Liver (tissue), 9 donors: Measurements from ENCODE around the gene FN1. TPM values are rescaled to one million over a fixed set of nuclear protein-coding genes. Genes with fewer than 3 reads are reported as not detected.

Experiments used
- DNase-seq: peaks from one replicate; pipeline ENCODE4 v3.0.0-alpha.2; 2017; ENCODE audit warnings: low spot score
- H3K27ac ChIP-seq, 2 donors: one replicate each; pipeline ENCODE4 v1.7.0; 2013; ENCODE audit warnings: inconsistent platforms in 2 of 2, low read length in 2 of 2, control low read depth in 1 of 2, low read depth in 1 of 2, mild to moderate bottlenecking in 1 of 2
- H3K27me3 ChIP-seq, 4 donors: one replicate each; pipeline versions ENCODE4 v1.6.1 to v1.7.0; 2013; ENCODE audit warnings: low read length in 3 of 4, inconsistent platforms in 1 of 4, mild to moderate bottlenecking in 1 of 4, moderate library complexity in 1 of 4; ENCODE audit not compliant: control insufficient read depth in 4 of 4, insufficient read depth in 4 of 4
- H3K36me3 ChIP-seq, 4 donors: one replicate each; pipeline versions ENCODE4 v1.6.1 to v1.7.0; 2013; ENCODE audit warnings: low read length in 3 of 4, mild to moderate bottlenecking in 3 of 4, low read depth in 1 of 4, moderate library complexity in 1 of 4; ENCODE audit not compliant: control insufficient read depth in 4 of 4, insufficient read depth in 3 of 4
- H3K4me1 ChIP-seq, 4 donors: one replicate each; pipeline versions ENCODE4 v1.6.1 to v1.7.0; 2013; ENCODE audit warnings: low read length in 3 of 4, mild to moderate bottlenecking in 3 of 4, moderate library complexity in 1 of 4; ENCODE audit not compliant: control insufficient read depth in 4 of 4, insufficient read depth in 4 of 4
- H3K4me3 ChIP-seq, 3 donors: one replicate each; pipeline versions ENCODE4 v1.6.1 to v1.7.0; 2013; ENCODE audit warnings: low read length in 3 of 3, control low read depth in 1 of 3, low read depth in 1 of 3, mild to moderate bottlenecking in 1 of 3
- H3K9ac ChIP-seq, 2 donors: one replicate each; pipeline ENCODE4 v1.7.0; 2013; ENCODE audit warnings: low read length in 2 of 2, mild to moderate bottlenecking in 2 of 2, moderate library complexity in 2 of 2, control low read depth in 1 of 2, low read depth in 1 of 2
- H3K9me3 ChIP-seq, 4 donors: one replicate each; pipeline versions ENCODE4 v1.6.1 to v1.7.0; 2013; ENCODE audit warnings: low read length in 3 of 4; ENCODE audit not compliant: control insufficient read depth in 4 of 4
- EGR1 ChIP-seq, 2 donors: IDR thresholded peaks; 2 replicates each; pipeline ENCODE4 v1.6.1; 2016 to 2018; ENCODE audit warnings: antibody characterized with exemption in 2 of 2, low read depth in 2 of 2
- FOXA1 ChIP-seq: IDR thresholded peaks from 2 replicates; pipeline ENCODE4 v1.6.1; 2016; ENCODE audit warnings: antibody characterized with exemption
- FOXA2 ChIP-seq: IDR thresholded peaks from 2 replicates; pipeline ENCODE4 v1.6.1; 2016; ENCODE audit warnings: antibody characterized with exemption
- GABPA ChIP-seq, 2 donors: IDR thresholded peaks in 1 of 2; conservative IDR thresholded peaks in 1 of 2; 2 replicates each; pipeline ENCODE4 v1.6.1; 2016; ENCODE audit warnings: antibody characterized with exemption in 2 of 2, mild to moderate bottlenecking in 1 of 2, moderate library complexity in 1 of 2
- HNF4A ChIP-seq, 2 donors: conservative IDR thresholded peaks; 2 replicates each; pipeline ENCODE4 v1.6.1; 2016; ENCODE audit warnings: antibody characterized with exemption in 2 of 2, mild to moderate bottlenecking in 2 of 2
- HNF4G ChIP-seq: IDR thresholded peaks from 2 replicates; pipeline ENCODE4 v1.6.1; 2016; ENCODE audit warnings: antibody characterized with exemption
- JUND ChIP-seq, 2 donors: IDR thresholded peaks; 2 replicates each; pipeline ENCODE4 v1.6.1; 2016; ENCODE audit warnings: antibody characterized with exemption in 2 of 2
- NR2F2 ChIP-seq: IDR thresholded peaks from 2 replicates; pipeline ENCODE4 v1.6.1; 2016; ENCODE audit warnings: antibody characterized with exemption
- RAD21 ChIP-seq, 2 donors: IDR thresholded peaks; 2 replicates each; pipeline ENCODE4 v1.6.1; 2016; ENCODE audit warnings: antibody characterized with exemption in 2 of 2, mild to moderate bottlenecking in 2 of 2
- RXRA ChIP-seq, 2 donors: IDR thresholded peaks; 2 replicates each; pipeline ENCODE4 v1.6.1; 2017 to 2018; ENCODE audit warnings: antibody characterized with exemption in 2 of 2, mild to moderate bottlenecking in 1 of 2
- SP1 ChIP-seq: IDR thresholded peaks from 2 replicates; pipeline ENCODE4 v1.6.1; 2018; ENCODE audit warnings: antibody characterized with exemption, mild to moderate bottlenecking
- TAF1 ChIP-seq: conservative IDR thresholded peaks from 2 replicates; pipeline ENCODE4 v1.6.1; 2016; ENCODE audit warnings: antibody characterized with exemption, mild to moderate bottlenecking
- YY1 ChIP-seq: IDR thresholded peaks from 2 replicates; pipeline ENCODE4 v1.6.1; 2016; ENCODE audit warnings: antibody characterized with exemption, mild to moderate bottlenecking
- WGBS: extraction: QIAGEN DNeasy Blood & Tissue Kit; methylation state at CpG from one replicate; pipeline ENCODE4 v1.1.7; 2013; 5-methylcytosine and 5-hydroxymethylcytosine counted together
- polyA plus RNA-seq, 2 donors: library from polyadenylated mRNA; stranded (reverse) in 1 of 2; unstranded in 1 of 2; fragments of 200-250 nt in 1 of 2; fragments of >200 nt in 1 of 2; fragmentation: Nextera tagmentation in 1 of 2; extraction: Ambion mirVana in 1 of 2; gene quantifications; one replicate each; pipeline versions ENCODE4 v1.2.1 to v1.2.3, GENCODE V29; 2013 to 2015
- total RNA-seq, 2 donors: library from RNA; depleted of rRNA; stranded (reverse); fragments of >200 nt; gene quantifications; one replicate each; pipeline ENCODE4 v1.2.3, GENCODE V29; 2014
- TF ChIP-seq, protein P1 (sequence below): IDR thresholded peaks from 2 replicates; pipeline ENCODE4 v1.6.1; 2016; ENCODE audit warnings: antibody characterized with exemption, mild to moderate bottlenecking
- TF ChIP-seq, protein P2 (sequence below): IDR thresholded peaks from 2 replicates; pipeline ENCODE4 v1.6.1; 2016; ENCODE audit warnings: antibody characterized with exemption
- TF ChIP-seq, protein P3 (sequence below): IDR thresholded peaks from 2 replicates; pipeline ENCODE4 v1.6.1; 2016; ENCODE audit warnings: antibody characterized with exemption
- TF ChIP-seq, protein P4 (sequence below): IDR thresholded peaks from 2 replicates; pipeline ENCODE4 v1.6.1; 2016; ENCODE audit warnings: antibody characterized with exemption
- TF ChIP-seq, protein P5 (sequence below): fragments of 150-350 bp; IDR thresholded peaks from 2 replicates; pipeline ENCODE4 v1.5.1; 2017; ENCODE audit warnings: improper control_type of control experiment, low read depth, low read length; ENCODE audit not compliant: missing input control
- donor health status: healthy.
- donor health status: healthy.
- donor health status: healthy.
- donor health status: healthy.
- donor health status: healthy.

FN1 gene
- total and polyA plus RNA-seq, 4 donors: 545 to 1,402 (median 837) TPM

DNA sequence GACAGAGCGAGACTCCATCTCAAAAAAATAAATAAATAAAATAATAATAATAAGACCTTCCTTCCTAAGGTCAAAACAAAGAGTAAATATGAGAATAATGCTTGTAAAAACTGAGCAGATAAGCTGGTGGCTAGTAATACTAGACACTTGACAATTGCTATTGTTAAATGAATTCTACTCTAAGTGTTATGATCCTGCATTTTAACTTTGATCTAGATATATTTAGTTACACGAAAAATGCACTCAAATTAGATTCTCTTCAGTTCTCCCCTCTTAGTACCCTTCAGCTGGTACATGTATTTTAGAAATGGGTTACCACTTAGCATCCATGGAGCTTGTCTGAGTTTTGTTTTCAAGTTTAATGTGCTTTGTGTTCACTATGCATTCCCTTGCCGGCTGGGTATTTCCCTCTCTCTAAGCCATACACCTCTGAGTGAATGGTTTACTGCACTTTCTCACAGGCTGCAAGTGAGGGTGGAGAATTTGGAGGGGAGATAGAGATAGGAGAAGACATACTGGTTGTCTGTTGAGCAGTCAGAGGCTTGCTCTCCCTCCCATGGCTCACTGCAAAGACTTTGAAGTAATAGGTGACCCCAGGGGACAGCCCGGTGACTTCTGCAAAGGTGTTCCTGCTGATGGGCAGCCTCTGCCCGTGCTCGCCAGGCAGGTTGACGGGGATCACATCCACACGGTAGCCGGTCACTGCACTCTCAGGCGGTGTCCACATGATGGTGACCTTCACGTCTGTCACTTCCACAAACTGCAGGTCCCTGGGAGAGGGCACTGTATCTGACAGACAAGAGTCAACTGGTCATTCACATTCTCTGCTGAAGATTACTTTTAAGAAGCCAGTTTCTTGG lies 29.9 kb downstream of the FN1 start:
- Histone ChIP-seq H3K4me1 (no peaks in the 10 kb centered on the region), H3K9ac (no peak overlapping the region), H3K27ac (no peak overlapping the region), H3K4me3 (no peak overlapping the region), H3K27me3 (no peaks in the 10 kb centered on the region), H3K9me3 (no peaks in the 10 kb centered on the region), H3K36me3 (peaks cover 10 to 78% (median 72%) of the 10 kb centered on the region in 4 donors)
- no peak for DNase-seq
- TF ChIP-seq NR2F2 (no peak), RAD21 (IDR thresholded peaks at IDR 0.05) (peak in 1 of 2 donors; percentile 17), JUND (IDR thresholded peaks at IDR 0.05) (no peak), GABPA (IDR thresholded peaks at IDR 0.05 in 1 of 2, conservative IDR thresholded peaks at IDR 0.05 in 1 of 2) (no peak)
- TF ChIP-seq, protein P1, sequence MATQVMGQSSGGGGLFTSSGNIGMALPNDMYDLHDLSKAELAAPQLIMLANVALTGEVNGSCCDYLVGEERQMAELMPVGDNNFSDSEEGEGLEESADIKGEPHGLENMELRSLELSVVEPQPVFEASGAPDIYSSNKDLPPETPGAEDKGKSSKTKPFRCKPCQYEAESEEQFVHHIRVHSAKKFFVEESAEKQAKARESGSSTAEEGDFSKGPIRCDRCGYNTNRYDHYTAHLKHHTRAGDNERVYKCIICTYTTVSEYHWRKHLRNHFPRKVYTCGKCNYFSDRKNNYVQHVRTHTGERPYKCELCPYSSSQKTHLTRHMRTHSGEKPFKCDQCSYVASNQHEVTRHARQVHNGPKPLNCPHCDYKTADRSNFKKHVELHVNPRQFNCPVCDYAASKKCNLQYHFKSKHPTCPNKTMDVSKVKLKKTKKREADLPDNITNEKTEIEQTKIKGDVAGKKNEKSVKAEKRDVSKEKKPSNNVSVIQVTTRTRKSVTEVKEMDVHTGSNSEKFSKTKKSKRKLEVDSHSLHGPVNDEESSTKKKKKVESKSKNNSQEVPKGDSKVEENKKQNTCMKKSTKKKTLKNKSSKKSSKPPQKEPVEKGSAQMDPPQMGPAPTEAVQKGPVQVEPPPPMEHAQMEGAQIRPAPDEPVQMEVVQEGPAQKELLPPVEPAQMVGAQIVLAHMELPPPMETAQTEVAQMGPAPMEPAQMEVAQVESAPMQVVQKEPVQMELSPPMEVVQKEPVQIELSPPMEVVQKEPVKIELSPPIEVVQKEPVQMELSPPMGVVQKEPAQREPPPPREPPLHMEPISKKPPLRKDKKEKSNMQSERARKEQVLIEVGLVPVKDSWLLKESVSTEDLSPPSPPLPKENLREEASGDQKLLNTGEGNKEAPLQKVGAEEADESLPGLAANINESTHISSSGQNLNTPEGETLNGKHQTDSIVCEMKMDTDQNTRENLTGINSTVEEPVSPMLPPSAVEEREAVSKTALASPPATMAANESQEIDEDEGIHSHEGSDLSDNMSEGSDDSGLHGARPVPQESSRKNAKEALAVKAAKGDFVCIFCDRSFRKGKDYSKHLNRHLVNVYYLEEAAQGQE: no peak
- 86% methylated on average over 11 of the region's 11 CpGs for WGBS

DNA sequence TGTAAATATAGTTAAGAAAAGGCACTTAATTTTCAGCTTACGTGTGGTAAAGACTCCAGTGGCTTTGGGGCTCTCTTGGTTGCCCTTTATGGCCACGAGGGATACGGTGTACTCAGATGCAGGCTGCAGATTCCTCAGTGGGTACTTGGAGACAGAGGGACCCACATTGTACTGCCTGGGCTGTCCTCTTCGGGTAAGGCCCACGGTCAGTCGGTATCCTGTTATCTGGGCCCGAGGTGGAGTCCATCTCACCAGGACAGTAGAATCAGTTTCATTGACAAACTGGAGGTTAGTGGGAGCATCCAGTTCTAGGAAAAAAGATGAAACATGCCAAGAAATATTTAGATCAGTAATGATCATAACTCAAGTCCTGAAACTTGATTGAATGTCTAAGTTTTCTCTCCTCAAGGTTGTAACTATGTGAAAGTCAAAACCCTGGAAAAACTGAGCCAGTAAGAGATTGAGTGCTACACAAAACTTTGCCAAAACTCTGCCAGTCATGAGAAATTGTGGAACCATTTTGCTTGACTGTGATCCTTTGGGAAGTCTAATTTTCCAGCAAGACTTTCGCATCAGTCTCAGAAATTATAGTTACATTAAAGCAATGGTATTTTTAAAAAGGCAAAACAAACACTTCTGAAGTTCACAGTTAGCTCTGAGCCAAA lies 31.4 kb downstream of the FN1 start:
- no peaks in the 10 kb centered on the region for H3K27me3 ChIP-seq
- no peak for DNase-seq
- TF ChIP-seq SP1 (no peak), TAF1 (no peak), NR2F2 (no peak), FOXA1 (no peak), HNF4G (no peak), JUND (IDR thresholded peaks at IDR 0.05) (no peak), RXRA (IDR thresholded peaks at IDR 0.05) (no peak), GABPA (IDR thresholded peaks at IDR 0.05 in 1 of 2, conservative IDR thresholded peaks at IDR 0.05 in 1 of 2) (no peak), HNF4A (conservative IDR thresholded peaks at IDR 0.05) (no peak), EGR1 (IDR thresholded peaks at IDR 0.05; ENCODE audit: low read depth in 2 of 2) (no peak), YY1 (no peak), FOXA2 (no peak), RAD21 (IDR thresholded peaks at IDR 0.05) (no peak)
- TF ChIP-seq, protein P2, sequence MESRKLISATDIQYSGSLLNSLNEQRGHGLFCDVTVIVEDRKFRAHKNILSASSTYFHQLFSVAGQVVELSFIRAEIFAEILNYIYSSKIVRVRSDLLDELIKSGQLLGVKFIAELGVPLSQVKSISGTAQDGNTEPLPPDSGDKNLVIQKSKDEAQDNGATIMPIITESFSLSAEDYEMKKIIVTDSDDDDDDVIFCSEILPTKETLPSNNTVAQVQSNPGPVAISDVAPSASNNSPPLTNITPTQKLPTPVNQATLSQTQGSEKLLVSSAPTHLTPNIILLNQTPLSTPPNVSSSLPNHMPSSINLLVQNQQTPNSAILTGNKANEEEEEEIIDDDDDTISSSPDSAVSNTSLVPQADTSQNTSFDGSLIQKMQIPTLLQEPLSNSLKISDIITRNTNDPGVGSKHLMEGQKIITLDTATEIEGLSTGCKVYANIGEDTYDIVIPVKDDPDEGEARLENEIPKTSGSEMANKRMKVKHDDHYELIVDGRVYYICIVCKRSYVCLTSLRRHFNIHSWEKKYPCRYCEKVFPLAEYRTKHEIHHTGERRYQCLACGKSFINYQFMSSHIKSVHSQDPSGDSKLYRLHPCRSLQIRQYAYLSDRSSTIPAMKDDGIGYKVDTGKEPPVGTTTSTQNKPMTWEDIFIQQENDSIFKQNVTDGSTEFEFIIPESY: no peak
- TF ChIP-seq, protein P3, sequence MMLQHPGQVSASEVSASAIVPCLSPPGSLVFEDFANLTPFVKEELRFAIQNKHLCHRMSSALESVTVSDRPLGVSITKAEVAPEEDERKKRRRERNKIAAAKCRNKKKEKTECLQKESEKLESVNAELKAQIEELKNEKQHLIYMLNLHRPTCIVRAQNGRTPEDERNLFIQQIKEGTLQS: no peak
- TF ChIP-seq, protein P4, sequence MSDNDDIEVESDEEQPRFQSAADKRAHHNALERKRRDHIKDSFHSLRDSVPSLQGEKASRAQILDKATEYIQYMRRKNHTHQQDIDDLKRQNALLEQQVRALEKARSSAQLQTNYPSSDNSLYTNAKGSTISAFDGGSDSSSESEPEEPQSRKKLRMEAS: no peak
- TF ChIP-seq, protein P1: no peak
- TF ChIP-seq, protein P5, sequence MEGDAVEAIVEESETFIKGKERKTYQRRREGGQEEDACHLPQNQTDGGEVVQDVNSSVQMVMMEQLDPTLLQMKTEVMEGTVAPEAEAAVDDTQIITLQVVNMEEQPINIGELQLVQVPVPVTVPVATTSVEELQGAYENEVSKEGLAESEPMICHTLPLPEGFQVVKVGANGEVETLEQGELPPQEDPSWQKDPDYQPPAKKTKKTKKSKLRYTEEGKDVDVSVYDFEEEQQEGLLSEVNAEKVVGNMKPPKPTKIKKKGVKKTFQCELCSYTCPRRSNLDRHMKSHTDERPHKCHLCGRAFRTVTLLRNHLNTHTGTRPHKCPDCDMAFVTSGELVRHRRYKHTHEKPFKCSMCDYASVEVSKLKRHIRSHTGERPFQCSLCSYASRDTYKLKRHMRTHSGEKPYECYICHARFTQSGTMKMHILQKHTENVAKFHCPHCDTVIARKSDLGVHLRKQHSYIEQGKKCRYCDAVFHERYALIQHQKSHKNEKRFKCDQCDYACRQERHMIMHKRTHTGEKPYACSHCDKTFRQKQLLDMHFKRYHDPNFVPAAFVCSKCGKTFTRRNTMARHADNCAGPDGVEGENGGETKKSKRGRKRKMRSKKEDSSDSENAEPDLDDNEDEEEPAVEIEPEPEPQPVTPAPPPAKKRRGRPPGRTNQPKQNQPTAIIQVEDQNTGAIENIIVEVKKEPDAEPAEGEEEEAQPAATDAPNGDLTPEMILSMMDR: no peak
- no peak overlapping the region for H3K9ac ChIP-seq
- no peaks in the 10 kb centered on the region for H3K9me3 ChIP-seq
- no peak overlapping the region for H3K27ac ChIP-seq
- H3K36me3 ChIP-seq: peaks cover 7 to 75% (median 66%) of the 10 kb centered on the region in 4 donors
- 83% methylated on average over 8 of the region's 8 CpGs for WGBS
- H3K4me1 ChIP-seq: no peaks in the 10 kb centered on the region
- H3K4me3 ChIP-seq: no peak overlapping the region
